ENCODE data around the gene REXO2.

DNA sequence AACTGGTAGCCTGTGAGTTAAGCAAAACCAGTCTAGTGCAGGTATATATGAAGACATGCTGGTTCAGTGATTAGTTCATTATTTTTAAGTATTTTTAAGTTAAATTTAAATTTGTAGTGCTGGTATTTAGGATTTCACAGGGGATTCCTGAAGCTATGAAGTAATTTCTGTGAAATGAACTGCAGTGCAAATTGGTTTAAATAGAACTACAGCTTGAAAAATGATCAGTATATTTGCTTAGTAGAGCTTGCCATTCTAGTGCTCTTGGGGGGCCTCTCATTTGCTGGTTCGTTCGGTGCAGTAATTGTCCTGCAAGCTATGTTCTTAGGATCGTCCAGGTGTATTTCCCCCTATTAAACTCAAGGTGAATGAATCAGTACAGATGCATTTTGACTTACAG, 13.1 kb downstream of the REXO2 start:
- TF ChIP-seq, protein P1, sequence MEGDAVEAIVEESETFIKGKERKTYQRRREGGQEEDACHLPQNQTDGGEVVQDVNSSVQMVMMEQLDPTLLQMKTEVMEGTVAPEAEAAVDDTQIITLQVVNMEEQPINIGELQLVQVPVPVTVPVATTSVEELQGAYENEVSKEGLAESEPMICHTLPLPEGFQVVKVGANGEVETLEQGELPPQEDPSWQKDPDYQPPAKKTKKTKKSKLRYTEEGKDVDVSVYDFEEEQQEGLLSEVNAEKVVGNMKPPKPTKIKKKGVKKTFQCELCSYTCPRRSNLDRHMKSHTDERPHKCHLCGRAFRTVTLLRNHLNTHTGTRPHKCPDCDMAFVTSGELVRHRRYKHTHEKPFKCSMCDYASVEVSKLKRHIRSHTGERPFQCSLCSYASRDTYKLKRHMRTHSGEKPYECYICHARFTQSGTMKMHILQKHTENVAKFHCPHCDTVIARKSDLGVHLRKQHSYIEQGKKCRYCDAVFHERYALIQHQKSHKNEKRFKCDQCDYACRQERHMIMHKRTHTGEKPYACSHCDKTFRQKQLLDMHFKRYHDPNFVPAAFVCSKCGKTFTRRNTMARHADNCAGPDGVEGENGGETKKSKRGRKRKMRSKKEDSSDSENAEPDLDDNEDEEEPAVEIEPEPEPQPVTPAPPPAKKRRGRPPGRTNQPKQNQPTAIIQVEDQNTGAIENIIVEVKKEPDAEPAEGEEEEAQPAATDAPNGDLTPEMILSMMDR (conservative IDR thresholded peaks at IDR 0.05; ENCODE audit: low read depth, low read length), result no peak
- TF ChIP-seq, protein P2, sequence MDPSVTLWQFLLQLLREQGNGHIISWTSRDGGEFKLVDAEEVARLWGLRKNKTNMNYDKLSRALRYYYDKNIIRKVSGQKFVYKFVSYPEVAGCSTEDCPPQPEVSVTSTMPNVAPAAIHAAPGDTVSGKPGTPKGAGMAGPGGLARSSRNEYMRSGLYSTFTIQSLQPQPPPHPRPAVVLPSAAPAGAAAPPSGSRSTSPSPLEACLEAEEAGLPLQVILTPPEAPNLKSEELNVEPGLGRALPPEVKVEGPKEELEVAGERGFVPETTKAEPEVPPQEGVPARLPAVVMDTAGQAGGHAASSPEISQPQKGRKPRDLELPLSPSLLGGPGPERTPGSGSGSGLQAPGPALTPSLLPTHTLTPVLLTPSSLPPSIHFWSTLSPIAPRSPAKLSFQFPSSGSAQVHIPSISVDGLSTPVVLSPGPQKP (IDR thresholded peaks at IDR 0.05; ENCODE audit: borderline replicate concordance, low read depth, low read length), result no peak
- TF ChIP-seq RAD21 (IDR thresholded peaks at IDR 0.05; ENCODE audit: low read length) (no peak), MAFK (IDR thresholded peaks at IDR 0.05; ENCODE audit: low read depth, low read length) (no peak), CEBPB (IDR thresholded peaks at IDR 0.05; ENCODE audit: low read depth, low read length) (no peak), CHD1 (IDR thresholded peaks at IDR 0.05; ENCODE audit: low read depth, low read length) (no peak)
